ENCODE results near the gene ITLN2.
"Not testable (repeated sequence)": the region's sequence is repeated elsewhere in the genome, so short reads cannot be mapped to it uniquely, and the experiment has no call there.

ITLN2 gene

DNA sequence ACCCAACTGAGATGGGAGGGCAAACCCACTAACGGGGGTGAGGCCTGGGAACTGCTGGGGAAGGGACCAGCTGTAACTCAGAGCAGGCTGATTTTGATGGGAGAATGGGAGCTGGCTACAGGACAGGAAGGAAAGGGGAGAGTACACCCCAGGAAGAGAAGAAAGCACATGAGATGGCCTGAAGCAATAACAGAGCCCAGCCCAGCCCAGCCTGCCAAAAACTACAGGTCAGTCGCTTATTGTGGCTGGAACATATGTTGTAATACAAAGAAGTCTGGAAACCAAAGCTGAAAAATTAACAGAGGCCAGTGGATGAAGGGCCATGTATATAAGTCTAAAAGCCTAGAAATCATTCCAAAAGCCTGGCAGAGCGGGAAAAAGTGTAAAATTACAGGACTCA lies 1.6 kb downstream of the ITLN2 start:
- no peak for DNase-seq (ENCODE audit: low spot score)

- no peak for DNase-seq (ENCODE audit: low spot score)
These were observed 2.5 kb downstream of the ITLN2 start for GRCh38 chr1:160952129-160952510.

GRCh38 chr1:160951443-160952128 lies 3.0 kb downstream of the ITLN2 start:
- peak; percentile 69 for DNase-seq (ENCODE audit: low spot score)

GRCh38 chr1:160950657-160951056 lies 4.0 kb downstream of the ITLN2 start:
- DNase-seq (ENCODE audit: low spot score), result no peak

DNA sequence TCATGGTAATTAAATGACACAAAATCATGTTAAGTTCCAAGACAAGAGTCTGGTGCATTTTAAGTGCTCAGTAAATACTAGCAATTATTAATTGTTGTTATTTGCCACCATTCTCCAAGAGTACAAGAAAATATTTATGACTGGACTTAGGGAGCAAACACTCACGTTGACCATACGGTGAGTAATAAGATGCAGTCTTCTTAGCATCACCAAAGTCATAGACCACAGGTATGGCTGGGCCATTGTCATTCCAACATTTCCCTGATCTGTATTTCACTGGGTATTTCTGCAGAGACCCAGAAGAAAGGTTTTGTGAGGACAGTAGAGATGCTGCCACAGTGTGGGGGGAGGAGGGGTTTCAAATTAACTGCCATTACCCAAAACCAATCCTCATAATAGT lies 4.7 kb downstream of the ITLN2 start:
- DNase-seq (ENCODE audit: low spot score), result no peak

GRCh38 chr1:160949216-160949880 lies 5.3 kb downstream of the ITLN2 start:
- DNase-seq (ENCODE audit: low spot score), result not testable (repeated sequence)

DNA sequence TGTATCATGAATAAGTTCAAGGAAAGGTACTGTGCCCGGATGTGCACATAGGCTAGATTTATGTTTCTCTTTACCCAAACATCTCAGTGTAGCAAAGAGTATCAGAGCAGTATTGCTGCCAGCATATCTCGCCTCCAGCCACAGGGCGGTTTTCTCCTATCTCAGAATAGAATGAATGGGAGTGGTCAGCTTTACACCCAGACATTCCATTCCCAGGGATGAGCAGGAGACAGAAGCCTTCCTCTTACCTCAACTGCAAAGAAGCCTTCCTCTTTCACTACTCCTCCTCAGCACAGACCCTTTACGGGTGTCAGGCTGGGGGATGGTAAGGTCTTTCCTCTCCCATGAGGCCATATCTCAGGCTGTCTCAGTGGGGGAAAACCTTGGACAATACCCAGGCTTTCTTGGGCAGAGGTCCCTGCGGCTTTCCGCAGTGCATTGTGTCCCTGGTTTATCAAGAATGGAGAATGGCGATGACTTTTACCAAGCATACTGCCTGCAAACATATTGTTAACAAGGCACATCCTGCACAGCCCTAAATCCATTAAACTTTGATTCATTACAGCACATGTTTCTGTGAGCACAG lies 7.3 kb downstream of the ITLN2 start:
- not testable (repeated sequence) for DNase-seq (ENCODE audit: low spot score)

- DNase-seq (ENCODE audit: low spot score), result not testable (repeated sequence)
These were observed 8.7 kb downstream of the ITLN2 start for GRCh38 chr1:160945881-160946280.

GRCh38 chr1:160945079-160945478 lies 9.5 kb downstream of the ITLN2 start:
- DNase-seq (ENCODE audit: low spot score), result no peak

- no peak for DNase-seq (ENCODE audit: low spot score)
These were observed 11.7 kb downstream of the ITLN2 start for GRCh38 chr1:160942926-160943325.

GRCh38 chr1:160936666-160937065 lies 17.9 kb downstream of the ITLN2 start:
- DNase-seq (ENCODE audit: low spot score), result not testable (repeated sequence)

DNA sequence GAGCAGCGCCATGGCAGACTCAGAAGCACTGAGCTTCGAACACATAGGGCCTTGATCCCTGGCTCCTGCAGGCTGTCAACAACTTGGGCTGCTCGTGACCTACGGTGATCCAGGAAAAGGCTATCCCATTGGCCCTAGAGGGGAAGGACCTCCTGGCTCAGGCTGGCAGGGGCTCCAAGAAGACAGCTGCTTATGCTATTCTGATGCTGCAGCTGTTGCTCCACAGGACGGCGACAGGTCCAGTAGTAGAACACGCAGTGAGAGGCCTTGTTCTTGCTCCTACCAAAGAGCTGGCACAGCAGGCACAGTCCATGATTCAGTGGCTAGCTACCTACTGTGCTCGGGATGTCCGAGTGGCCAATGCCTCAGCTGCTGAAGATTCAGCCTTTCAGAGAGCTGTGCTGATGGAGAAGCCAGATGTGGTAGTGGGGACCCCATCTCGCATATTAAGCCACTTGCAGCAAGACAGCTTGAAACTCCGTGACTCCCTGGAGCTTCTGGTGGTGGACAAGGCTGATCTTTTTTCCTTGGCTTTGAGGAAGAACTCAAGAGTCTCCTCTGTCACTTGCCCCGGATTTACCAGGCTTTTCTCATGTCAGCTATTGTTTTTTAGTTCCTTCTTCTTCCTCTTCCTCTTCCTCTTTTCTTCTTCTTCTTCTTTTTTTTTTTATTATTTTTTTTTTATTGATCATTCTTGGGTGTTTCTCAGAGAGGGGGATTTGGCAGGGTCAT lies 18.9 kb downstream of the ITLN2 start:
- DNase-seq (ENCODE audit: low spot score), result no peak

DNA sequence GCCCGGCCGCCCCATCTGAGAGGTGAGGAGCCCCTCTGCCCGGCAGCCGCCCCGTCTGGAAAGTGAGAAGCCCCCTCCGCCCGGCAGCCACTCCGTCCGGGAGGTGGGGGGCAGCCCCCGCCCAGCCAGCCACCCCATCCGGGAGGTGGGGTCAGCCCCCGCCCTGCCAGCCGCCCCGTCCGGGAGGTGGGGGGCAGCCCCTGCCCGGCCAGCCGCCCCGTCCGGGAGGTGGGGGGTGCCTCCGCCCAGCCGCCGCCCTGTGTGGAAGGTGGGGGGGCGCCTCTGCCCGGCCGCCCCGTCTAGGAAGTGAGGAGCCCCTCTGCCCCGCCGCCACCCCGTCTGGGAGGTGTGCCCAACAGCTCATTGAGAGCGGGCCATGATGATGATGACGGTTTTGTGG lies 21.3 kb downstream of the ITLN2 start:
- not testable (repeated sequence) for DNase-seq (ENCODE audit: low spot score)

GRCh38 chr1:160925652-160926244 lies 28.9 kb downstream of the ITLN2 start:
- no peak for DNase-seq (ENCODE audit: low spot score)

GRCh38 chr1:160924791-160925651 lies 29.6 kb downstream of the ITLN2 start:
- DNase-seq (ENCODE audit: low spot score), result no peak

- DNase-seq (ENCODE audit: low spot score), result no peak
These were observed 37.9 kb downstream of the ITLN2 start for GRCh38 chr1:160916666-160917065.

DNA sequence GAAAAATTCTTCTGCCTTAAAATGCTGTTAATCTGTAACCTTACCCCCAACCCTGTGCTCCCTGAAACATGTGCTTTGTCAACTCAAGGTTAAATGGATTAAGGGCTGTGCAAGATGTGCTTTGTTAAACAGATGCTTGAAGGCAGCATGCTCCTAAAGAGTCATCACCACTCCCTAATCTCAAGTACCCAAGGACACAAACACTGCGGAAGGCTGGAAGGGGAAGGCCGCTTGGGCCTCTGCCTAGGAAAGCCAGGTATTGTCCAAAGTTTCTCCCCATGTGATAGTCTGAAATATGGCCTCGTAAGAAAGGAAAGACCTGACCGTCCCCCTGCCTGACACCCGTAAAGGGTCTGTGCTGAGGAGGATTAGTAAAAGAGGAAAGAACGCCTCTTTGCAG lies 41.4 kb downstream of the ITLN2 start:
- DNase-seq (ENCODE audit: low spot score), result not testable (repeated sequence)

DNA sequence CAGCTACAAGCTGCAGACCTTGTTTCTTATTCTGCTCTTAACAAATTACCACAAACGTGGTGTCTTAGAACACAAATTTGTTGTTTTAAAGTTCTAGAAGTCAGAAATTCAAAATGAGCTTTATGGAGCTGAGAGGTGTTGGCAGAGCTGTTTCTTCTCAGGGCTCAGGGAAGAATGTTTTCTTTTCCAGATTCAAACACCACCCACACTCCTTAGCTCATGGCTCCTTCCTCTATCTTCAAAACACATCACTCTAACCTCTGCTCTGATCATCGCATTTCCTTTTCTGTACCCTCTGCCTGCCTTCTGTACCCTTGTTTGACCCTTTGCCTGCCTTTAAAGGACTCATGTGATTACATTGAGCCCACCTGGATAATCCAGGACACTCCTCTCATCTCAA lies 42.7 kb downstream of the ITLN2 start:
- DNase-seq (ENCODE audit: low spot score), result no peak

GRCh38 chr1:160911441-160911840 lies 43.2 kb downstream of the ITLN2 start:
- DNase-seq (ENCODE audit: low spot score), result no peak

GRCh38 chr1:160910170-160910750 lies 44.3 kb downstream of the ITLN2 start:
- DNase-seq (ENCODE audit: low spot score), result no peak

- no peak for DNase-seq (ENCODE audit: low spot score)
These were observed 46.6 kb downstream of the ITLN2 start for GRCh38 chr1:160907976-160908375.
